ENCODE data around the gene THOC1. TPM values are rescaled to one million over a fixed set of nuclear protein-coding genes. Genes with fewer than 3 reads are reported as not detected.

The THOC1 gene
- total RNA-seq, 1 experiment from 2014 or later: 74.5 TPM

DNA sequence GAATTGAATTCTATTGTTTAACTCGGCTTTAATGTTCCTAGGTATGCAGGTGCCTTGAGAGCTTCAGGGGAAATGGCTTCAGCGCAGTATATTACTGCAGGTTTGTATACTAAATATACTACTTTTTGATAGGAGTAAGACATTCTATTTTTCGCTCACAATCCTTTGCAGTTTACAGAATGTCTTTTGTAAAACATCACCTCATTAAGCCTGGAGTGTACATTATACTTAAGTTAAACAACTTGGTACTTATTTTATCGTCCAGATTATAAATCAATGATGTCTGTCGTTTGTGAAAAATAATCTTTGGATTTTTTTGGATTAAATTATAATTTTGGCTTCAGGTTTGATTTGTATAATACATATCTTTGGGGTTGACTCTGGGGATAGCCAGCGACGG lies 75.0 kb downstream of the THOC1 start:
- WGBS (ENCODE audit: extremely low coverage, insufficient read length, low lambda C conversion rate): no CpG with 5 or more reads among the region's 7 CpGs
- no peak for DNase-seq
- Histone ChIP-seq H3K79me2 (ENCODE audit: insufficient read depth, low read length) (no peaks in the 10 kb centered on the region; the same call in 1 of the 2 replicates), H4K91ac (ENCODE audit: insufficient read length, low read depth, low read length) (no peak overlapping the region), H4K5ac (ENCODE audit: insufficient read length, low read depth, low read length) (no peak overlapping the region), H2AFZ (ENCODE audit: low read length) (no peak overlapping the region), H3K27ac (ENCODE audit: insufficient read length, low read depth, low read length) (no peak overlapping the region), H3K4me1 (ENCODE audit: insufficient read depth, low read length) (no peaks in the 10 kb centered on the region), H3T11ph (ENCODE audit: low read length) (no peak overlapping the region), H2BK20ac (ENCODE audit: low read depth, low read length, poor library complexity, severe bottlenecking) (no peak overlapping the region), H3K14ac (ENCODE audit: insufficient read depth, low read length) (no peak overlapping the region), H4K20me1 (ENCODE audit: control insufficient read depth, insufficient read depth, insufficient read length) (no peaks in the 10 kb centered on the region), H3K27me3 (ENCODE audit: insufficient read depth, low read length) (no peaks in the 10 kb centered on the region), H2AK5ac (ENCODE audit: insufficient read length, low read length) (no peak overlapping the region), H3K18ac (ENCODE audit: insufficient read length, low read depth, low read length) (no peak overlapping the region), H3K9me3 (ENCODE audit: control insufficient read depth, low read depth, low read length) (no peaks in the 10 kb centered on the region), H3K4ac (ENCODE audit: low read depth, low read length) (no peak overlapping the region), H3K23me2 (ENCODE audit: insufficient read length, low read depth, low read length, poor library complexity, severe bottlenecking) (no peaks in the 10 kb centered on the region), H2BK120ac (ENCODE audit: low read depth, low read length, poor library complexity, severe bottlenecking) (no peak overlapping the region), H4K8ac (replicated peaks; ENCODE audit: insufficient read length, low read depth, low read length) (no peak overlapping the region), H2BK12ac (ENCODE audit: insufficient read length, low read depth, low read length) (no peak overlapping the region), H3K9ac (ENCODE audit: extremely low read depth, insufficient read length, low read length) (no peak overlapping the region), H3K56ac (ENCODE audit: insufficient read length, low read depth, low read length) (no peak overlapping the region), H3K23ac (ENCODE audit: insufficient read length, low read depth, low read length) (no peak overlapping the region), H3K4me2 (ENCODE audit: insufficient read depth, insufficient read length, low read length) (no peak overlapping the region), H2BK15ac (ENCODE audit: low read depth, low read length) (no peak overlapping the region), H2BK5ac (ENCODE audit: insufficient read length, low read length) (no peak overlapping the region), H3K79me1 (ENCODE audit: insufficient read depth, low read depth, low read length, poor library complexity, severe bottlenecking) (no peaks in the 10 kb centered on the region)
- Mint-ChIP-seq H3K4me3 (no peak overlapping the region), H3K4me1 (peaks cover 0 to 6% of the 10 kb centered on the region in 2 experiments; a peak in 2 of 4 replicates), H3K9me3 (no peaks in the 10 kb centered on the region), H3K27ac (no peak overlapping the region), H3K27me3 (ENCODE audit: low read depth) (no peaks in the 10 kb centered on the region), H3K36me3 (ENCODE audit: insufficient read depth in 1 of 3, low read depth in 3 of 3) (peaks cover 6 to 21% (median 19%) of the 10 kb centered on the region in 3 experiments; a peak in 5 of 7 replicates)
- TF ChIP-seq CTCF (conservative IDR thresholded peaks at IDR 0.05): no peak

All from H9 (cell line).